Adrenal gland (tissue), 5 donors: ENCODE results near the gene MYADM.

Source experiments
- CTCF ChIP-seq, 6 experiments: fragments of 450-650 bp in 4 of 6; fragments of 200-600 bp in 2 of 6; sonication (generic) in 1 of 6; IDR thresholded peaks; 1 replicate in 5 of 6; 2 replicates in 1 of 6; pipeline versions ENCODE4 v1.5.1 to v1.8.0; 2016 to 2021; ENCODE audit warnings: antibody characterized with exemption in 6 of 6, mild to moderate bottlenecking in 2 of 6, moderate library complexity in 1 of 6
- POLR2A ChIP-seq, 2 donors: fragments of 450-650 bp; IDR thresholded peaks; one replicate each; pipeline ENCODE4 v1.6.1; 2017; ENCODE audit warnings: antibody characterized with exemption in 2 of 2, mild to moderate bottlenecking in 2 of 2, moderate library complexity in 1 of 2
- donor health status: DM: no; HTN: no; CAD: no.

- no peak for TF ChIP-seq POLR2A (IDR thresholded peaks at IDR 0.05)
- TF ChIP-seq CTCF (IDR thresholded peaks at IDR 0.05), result no peak
These were observed 9.7 kb downstream of the MYADM start for GRCh38 chr19:53877361-53877766.
